ENCODE measurements around the gene PLPP2. TPM values are rescaled to one million over a fixed set of nuclear protein-coding genes. Genes with fewer than 3 reads are reported as not detected.
"Not testable (repeated sequence)": the region's sequence is repeated elsewhere in the genome, so short reads cannot be mapped to it uniquely, and the experiment has no call there.

PLPP2 gene
- total RNA-seq, 3 donors from 2014 or later = 0.40 to 0.63 (median 0.61) TPM

DNA sequence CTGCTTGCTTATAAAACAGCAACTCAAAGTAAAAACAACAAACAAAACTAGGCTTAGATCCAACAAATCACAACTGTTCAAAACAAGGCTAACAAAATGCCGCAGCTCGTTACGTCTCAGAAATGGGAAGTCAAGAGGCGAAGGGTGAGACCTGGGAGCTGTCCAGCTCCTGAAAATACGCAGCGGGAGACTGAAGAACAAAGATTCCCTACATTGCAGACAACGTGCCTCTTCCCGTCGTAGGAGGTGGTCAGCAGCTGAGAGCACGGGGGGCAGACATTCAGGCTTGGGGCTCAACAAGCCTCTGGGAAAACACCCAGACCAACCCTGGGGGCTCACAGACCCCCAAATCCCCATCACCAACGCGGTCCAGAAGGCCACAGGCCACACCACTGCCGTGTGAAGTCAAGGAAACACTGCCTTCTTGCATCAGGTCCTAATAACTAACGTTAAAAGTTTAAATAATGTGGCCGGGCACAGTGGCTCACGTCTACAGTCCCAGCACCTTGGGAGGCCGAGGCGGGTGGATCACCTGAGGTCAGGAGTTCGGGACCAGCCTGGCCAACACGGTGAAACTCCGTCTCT lies 13.5 kb downstream of the PLPP2 start:
- Mint-ChIP-seq H3K4me1 (ENCODE audit: low read depth) (no peaks in the 10 kb centered on the region), H3K36me3 (ENCODE audit: insufficient read depth) (no peaks in the 10 kb centered on the region), H3K9me3 (no peaks in the 10 kb centered on the region), H3K27me3 (ENCODE audit: low read depth) (peaks cover 45% of the 10 kb centered on the region), H3K4me3 (no peak overlapping the region)
- ATAC-seq (no peak), DNase-seq (no peak)

DNA sequence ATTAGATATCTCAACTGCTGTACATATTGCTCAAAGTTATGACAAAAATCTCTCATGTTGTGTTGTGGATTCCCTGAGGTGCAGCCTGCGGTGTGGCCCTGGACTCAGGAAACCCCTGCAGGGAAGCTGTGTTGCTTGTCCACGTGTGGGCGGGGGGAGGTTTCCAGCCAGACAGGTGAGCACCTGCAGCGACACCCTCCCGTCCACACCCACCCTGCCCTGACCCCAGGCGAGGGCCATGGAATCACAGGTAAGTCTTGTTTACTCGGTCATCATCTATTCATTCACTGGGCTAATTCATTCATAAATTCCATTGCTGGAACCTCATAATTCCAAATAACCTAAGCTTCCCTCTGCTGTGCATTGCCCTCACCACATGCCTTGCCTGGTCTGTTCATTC lies 14.1 kb downstream of the PLPP2 start:
- DNase-seq (no peak), ATAC-seq (no peak)
- Mint-ChIP-seq H3K36me3 (ENCODE audit: insufficient read depth) (no peaks in the 10 kb centered on the region), H3K27me3 (ENCODE audit: low read depth) (peaks cover 47% of the 10 kb centered on the region), H3K9me3 (no peaks in the 10 kb centered on the region), H3K4me1 (ENCODE audit: low read depth) (no peaks in the 10 kb centered on the region), H3K4me3 (no peak overlapping the region)

DNA sequence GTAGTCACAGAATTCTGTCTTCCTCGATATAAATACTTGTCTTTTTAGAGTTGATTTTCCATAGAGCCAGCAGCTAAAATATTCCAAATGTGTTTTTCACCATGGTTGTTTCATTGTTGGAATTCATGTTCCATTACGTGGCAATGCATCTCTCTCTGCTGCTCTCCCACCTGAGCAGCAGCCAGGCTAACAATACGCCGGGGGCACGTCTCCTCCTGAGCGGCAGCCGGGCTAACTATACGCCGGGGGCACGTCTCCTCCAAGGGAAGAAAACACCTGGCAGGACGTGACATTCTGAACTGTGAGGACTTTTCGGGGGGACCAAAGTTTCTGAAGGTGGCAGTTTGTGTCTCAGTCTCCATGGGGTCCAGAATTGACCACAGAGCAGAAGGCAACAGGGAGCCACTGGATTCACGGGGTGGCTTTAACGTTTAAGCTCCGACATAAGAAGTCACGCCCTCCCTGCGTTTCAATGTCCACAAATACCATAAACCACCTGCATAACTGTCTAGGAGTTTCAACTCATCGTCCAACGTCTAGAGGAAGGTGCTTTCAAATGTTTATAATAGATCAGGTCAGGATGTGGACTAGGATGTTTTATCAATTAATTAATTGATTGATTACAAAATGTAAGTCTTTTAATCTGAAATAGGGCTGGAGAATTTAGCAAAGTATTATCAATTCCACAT lies 15.1 kb downstream of the PLPP2 start:
- peaks cover 51% of the 10 kb centered on the region for H3K27me3 Mint-ChIP-seq (ENCODE audit: low read depth)
- H3K9me3 Mint-ChIP-seq = no peaks in the 10 kb centered on the region
- ATAC-seq (no peak), DNase-seq (no peak)
- H3K36me3 Mint-ChIP-seq (ENCODE audit: insufficient read depth) = no peaks in the 10 kb centered on the region
- no peak overlapping the region for H3K4me3 Mint-ChIP-seq
- H3K4me1 Mint-ChIP-seq (ENCODE audit: low read depth) = no peaks in the 10 kb centered on the region

DNA sequence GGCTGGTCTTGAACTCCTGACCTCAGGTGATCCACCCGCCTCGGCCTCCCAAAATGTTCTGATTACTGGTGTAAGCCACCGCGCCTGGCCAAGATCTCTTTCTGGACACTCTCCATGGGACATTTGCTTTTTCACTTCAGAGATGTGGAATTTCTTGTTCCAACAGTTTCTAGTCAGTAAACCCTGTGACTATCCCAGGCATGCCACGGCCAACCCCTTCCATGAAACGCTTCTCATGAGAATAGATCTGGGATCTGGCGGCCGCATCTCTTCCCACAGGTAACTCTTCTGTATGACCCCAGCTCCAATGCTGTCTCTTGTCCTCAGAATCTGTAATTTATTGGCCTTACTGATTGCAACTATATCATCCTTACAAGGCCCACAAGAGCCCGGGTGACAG lies 16.2 kb downstream of the PLPP2 start:
- no peak for DNase-seq
- Mint-ChIP-seq H3K4me3 (no peak overlapping the region), H3K4me1 (ENCODE audit: low read depth) (no peaks in the 10 kb centered on the region), H3K36me3 (ENCODE audit: insufficient read depth) (no peaks in the 10 kb centered on the region), H3K9me3 (no peaks in the 10 kb centered on the region), H3K27me3 (ENCODE audit: low read depth) (peaks cover 49% of the 10 kb centered on the region)
- ATAC-seq = no peak

DNA sequence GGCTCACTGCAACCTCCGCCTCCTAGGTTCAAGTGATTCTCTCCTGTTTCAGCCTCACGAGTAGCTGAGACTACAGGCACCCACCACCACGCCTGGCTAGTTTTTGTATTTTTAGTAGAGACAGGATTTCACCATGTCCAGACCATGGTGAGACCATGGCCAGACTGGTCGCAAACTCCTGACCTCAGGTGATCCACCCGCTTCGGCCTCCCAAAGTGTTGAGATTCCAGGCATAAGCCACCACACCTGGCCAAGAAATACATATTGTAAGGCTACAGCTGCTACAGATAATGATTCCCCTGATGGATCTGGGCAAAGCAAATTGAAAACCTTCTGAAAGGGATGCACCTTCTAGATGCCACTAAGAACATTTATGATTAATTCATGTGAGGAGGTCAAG lies 17.8 kb downstream of the PLPP2 start:
- Mint-ChIP-seq H3K36me3 (ENCODE audit: insufficient read depth) (no peaks in the 10 kb centered on the region), H3K4me3 (no peak overlapping the region), H3K9me3 (no peaks in the 10 kb centered on the region), H3K27me3 (ENCODE audit: low read depth) (peaks cover 46% of the 10 kb centered on the region), H3K4me1 (ENCODE audit: low read depth) (no peaks in the 10 kb centered on the region)
- no peak for DNase-seq
- no peak for ATAC-seq

DNA sequence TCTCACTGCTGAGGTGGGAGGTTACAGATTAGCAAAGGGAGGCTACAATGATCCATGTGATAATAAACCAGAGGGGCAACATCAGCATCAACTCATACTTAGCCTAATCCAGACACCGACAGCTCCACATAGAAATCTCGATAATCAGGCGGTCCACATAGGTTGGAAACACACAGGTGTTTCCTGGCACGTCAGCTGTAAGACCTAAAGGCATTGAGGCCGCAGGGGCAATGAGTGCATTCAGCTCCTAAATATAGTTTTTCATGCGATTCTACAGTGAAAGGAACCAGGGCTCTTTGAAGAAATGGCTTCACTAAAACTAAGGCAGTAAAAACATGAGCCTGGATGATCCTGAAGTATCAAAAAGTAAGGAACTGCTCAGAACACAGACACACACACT lies 19.3 kb downstream of the PLPP2 start:
- Mint-ChIP-seq H3K9me3 (no peaks in the 10 kb centered on the region), H3K4me1 (ENCODE audit: low read depth) (peaks cover 2% of the 10 kb centered on the region), H3K27me3 (ENCODE audit: low read depth) (peaks cover 42% of the 10 kb centered on the region), H3K36me3 (ENCODE audit: insufficient read depth) (no peaks in the 10 kb centered on the region), H3K4me3 (no peak overlapping the region)
- ATAC-seq = no peak
- DNase-seq = no peak

DNA sequence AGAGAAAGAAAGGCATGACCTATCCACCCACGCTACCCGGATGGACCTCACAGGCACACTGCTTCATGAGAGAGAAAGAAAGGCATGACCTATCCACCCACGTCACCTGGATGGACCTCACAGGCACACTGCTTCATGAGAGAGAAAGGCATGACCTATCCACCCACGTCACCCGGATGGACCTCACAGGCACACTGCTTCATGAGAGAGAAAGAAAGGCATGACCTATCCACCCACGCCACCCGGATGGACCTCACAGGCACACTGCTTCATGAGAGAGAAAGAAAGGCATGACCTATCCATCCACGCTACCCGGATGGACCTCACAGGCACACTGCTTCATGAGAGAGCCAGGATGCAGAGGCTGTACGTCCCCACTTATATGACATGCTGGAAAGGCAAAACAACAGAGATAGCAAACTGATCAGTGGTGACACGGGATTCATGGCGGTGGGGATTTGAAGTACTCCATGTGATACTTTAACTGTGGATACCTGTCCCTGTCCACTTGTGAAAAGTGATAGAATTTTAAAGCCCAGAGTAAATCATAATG lies 20.4 kb downstream of the PLPP2 start:
- ATAC-seq; H3K4me1 Mint-ChIP-seq (ENCODE audit: low read depth); H3K9me3 Mint-ChIP-seq; H3K36me3 Mint-ChIP-seq (ENCODE audit: insufficient read depth); H3K4me3 Mint-ChIP-seq; DNase-seq: not testable (repeated sequence)
- peaks cover 48% of the 10 kb centered on the region for H3K27me3 Mint-ChIP-seq (ENCODE audit: low read depth)

DNA sequence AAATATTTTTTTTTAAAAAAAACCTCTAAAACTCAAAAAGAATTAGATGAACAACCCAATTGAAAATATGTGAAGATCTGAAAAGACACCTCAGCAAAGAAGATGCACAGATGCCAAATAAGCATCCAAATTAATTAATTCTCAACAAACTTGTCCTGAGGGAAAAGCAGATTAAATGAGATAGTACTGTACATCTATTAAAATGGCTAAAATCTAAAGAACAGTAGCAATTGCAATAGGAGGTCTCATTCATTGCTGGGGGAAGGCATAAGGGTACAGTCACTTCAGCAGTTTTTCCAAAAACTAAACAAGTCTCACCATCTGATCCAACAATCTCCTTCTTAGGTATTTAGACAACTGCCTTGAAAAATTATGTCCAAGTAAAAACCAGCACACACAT lies 22.0 kb downstream of the PLPP2 start:
- Mint-ChIP-seq H3K36me3 (ENCODE audit: insufficient read depth) (no peaks in the 10 kb centered on the region), H3K4me1 (ENCODE audit: low read depth) (peaks cover 7% of the 10 kb centered on the region), H3K27me3 (ENCODE audit: low read depth) (peaks cover 50% of the 10 kb centered on the region), H3K9me3 (no peaks in the 10 kb centered on the region), H3K4me3 (no peak overlapping the region)
- DNase-seq = no peak
- ATAC-seq = no peak

DNA sequence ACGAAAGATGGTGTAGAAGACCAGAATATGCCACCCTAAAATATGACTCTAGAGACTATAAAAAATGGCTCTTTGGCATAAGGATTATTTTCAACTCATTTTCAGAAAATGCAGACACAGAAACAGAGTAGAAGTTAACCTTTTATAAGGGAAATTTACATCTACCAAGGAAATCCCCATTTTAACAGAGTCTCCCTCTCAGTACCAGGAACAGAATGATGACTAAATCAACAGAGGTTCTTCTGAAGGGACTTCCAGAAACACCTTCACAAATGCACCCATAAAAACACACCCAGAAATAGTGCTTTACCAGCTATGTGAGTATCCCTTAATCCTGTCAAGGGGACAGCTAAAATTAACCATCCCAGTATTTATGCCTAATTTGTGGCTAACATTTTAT lies 29.1 kb downstream of the PLPP2 start:
- no peak for DNase-seq
- no peaks in the 10 kb centered on the region for H3K36me3 Mint-ChIP-seq (ENCODE audit: insufficient read depth)
- no peaks in the 10 kb centered on the region for H3K9me3 Mint-ChIP-seq
- peaks cover 11% of the 10 kb centered on the region for H3K4me1 Mint-ChIP-seq (ENCODE audit: low read depth)
- H3K4me3 Mint-ChIP-seq = no peak overlapping the region
- peak in 1 of 2 donors; percentile 44 for ATAC-seq
- H3K27me3 Mint-ChIP-seq (ENCODE audit: low read depth) = peaks cover 53% of the 10 kb centered on the region

DNA sequence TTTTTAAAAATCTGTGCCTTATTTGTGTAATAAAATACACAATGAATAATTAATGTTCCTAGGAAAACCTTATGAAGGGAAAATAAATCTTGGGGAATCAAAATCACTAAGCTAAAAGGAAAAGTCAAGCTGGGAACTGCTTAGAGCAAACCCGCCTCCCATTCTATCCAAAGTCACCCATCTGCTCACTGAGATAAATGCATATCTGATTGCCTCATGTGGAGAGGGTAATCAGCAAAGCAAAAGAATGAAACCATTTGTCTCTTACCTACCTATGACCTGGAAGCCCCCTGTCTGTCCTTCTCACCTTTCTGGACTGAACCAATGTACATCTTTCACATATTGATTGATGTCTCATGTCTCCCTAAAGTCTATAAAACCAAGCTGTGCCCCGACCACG lies 34.4 kb downstream of the PLPP2 start:
- H3K9me3 Mint-ChIP-seq; ATAC-seq; DNase-seq; H3K4me1 Mint-ChIP-seq (ENCODE audit: low read depth); H3K4me3 Mint-ChIP-seq; H3K36me3 Mint-ChIP-seq (ENCODE audit: insufficient read depth): not testable (repeated sequence)
- H3K27me3 Mint-ChIP-seq (ENCODE audit: low read depth) = peaks cover 47% of the 10 kb centered on the region

DNA sequence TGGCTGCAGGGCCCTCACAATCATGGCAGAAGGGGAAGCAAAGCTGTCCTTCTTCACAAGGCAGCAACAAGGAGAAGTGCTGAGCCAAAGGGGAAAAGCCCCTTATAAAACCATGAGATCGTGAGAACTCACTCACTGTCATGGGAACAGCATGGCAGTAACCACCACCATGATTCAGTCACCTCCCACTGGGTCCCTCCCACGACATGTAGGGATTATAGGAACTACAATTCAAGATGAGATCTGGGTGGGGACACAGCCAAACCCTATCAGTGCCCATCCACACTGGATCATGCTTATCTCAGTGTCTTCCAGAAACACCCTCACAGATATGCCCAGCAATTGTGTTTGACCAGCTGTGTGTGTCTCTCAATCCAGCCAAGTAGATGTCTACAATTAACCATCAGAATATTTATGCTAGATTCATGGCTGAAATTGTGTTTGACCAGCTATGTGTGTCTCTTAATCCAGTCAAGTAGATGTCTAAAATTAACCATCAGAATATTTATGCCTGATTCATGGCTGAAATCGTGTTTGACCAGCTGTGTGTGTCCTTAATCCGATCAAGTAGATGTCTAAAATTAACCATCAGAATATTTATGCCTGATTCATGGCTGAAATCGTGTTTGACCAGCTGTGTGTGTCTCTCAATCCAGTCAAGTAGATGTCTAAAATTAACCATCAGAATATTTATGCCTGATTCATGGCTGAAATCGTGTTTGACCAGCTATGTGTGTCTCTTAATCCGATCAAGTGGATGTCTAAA lies 38.6 kb downstream of the PLPP2 start:
- ATAC-seq; DNase-seq; H3K9me3 Mint-ChIP-seq; H3K4me3 Mint-ChIP-seq; H3K36me3 Mint-ChIP-seq (ENCODE audit: insufficient read depth); H3K4me1 Mint-ChIP-seq (ENCODE audit: low read depth): not testable (repeated sequence)
- peaks cover 36% of the 10 kb centered on the region for H3K27me3 Mint-ChIP-seq (ENCODE audit: low read depth)

DNA sequence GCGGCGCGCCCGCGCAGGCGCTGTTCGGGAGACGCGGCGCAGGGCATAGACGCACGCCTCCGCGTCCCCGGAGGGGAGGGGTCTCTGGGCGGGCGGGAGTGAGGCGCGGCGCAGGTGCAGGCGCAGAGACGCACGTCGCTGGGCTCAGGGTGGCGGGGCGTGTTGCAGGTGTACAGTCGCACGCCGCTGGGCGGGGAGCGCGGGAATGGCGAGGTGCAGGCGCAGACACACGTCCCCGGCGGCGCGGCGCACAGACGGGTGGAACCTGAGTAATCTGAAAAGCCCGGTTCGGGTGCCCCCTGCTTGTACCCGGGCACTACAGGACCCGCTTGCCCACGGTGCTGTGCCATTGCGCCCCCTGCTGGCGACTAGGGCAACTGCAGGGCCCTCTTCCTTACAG lies 44.7 kb downstream of the PLPP2 start:
- no peaks in the 10 kb centered on the region for H3K4me1 Mint-ChIP-seq (ENCODE audit: low read depth)
- no peaks in the 10 kb centered on the region for H3K36me3 Mint-ChIP-seq (ENCODE audit: insufficient read depth)
- H3K4me3 Mint-ChIP-seq = no peak overlapping the region
- ATAC-seq (no peak), DNase-seq (no peak)
- peaks cover 2% of the 10 kb centered on the region for H3K27me3 Mint-ChIP-seq (ENCODE audit: low read depth)
- no peaks in the 10 kb centered on the region for H3K9me3 Mint-ChIP-seq

DNA sequence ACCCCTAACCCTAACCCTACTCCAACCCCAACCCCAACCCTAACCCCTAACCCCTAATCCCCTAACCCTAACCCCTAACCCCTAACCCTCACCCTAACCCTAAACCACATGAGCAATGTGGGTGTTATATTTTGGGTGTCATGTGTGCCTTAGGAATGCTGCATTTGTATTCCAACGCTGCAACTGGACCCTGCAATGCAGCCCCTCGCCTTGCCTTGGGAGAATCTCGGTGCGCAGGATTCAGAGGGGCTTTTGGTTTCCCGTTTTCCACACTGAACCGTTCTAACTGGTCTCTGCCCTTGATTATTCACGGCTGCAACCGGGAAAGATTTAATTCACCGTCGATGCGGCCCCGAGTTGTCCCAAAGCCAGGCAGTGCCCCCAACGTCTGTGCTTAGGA lies 45.3 kb downstream of the PLPP2 start:
- ATAC-seq; H3K4me3 Mint-ChIP-seq; DNase-seq; H3K9me3 Mint-ChIP-seq; H3K27me3 Mint-ChIP-seq (ENCODE audit: low read depth); H3K36me3 Mint-ChIP-seq (ENCODE audit: insufficient read depth); H3K4me1 Mint-ChIP-seq (ENCODE audit: low read depth): not testable (repeated sequence)

DNA sequence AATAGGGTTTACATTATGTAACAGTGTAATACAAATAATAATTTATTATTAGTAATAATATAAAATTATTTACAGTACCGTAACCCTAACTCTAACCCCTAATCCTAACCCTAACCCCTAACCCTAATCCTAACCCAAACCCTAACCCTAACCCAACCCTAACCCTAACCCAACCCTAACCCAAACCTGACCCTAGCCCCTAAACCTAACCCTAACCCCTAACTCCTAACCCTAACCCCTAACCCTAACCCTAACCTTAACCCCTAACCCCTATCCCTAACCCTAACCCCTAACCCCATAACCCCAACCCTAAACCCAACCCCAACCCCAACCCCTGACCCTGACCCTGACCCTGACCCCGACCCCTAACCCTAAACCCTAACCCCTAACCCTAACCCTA lies 45.7 kb downstream of the PLPP2 start:
- Mint-ChIP-seq H3K9me3 (no peaks in the 10 kb centered on the region), H3K4me1 (ENCODE audit: low read depth) (no peaks in the 10 kb centered on the region), H3K27me3 (ENCODE audit: low read depth) (no peaks in the 10 kb centered on the region), H3K36me3 (ENCODE audit: insufficient read depth) (no peaks in the 10 kb centered on the region), H3K4me3 (no peak overlapping the region)
- ATAC-seq (no peak), DNase-seq (no peak)

Measured in activated T-cell treated with anti-CD3 and anti-CD28 coated beads, Interleukin-2, amount 50 U/mL, for 4 hours (primary cell).